ENCODE results near the gene PCYT2. TPM values are rescaled to one million over a fixed set of nuclear protein-coding genes. Genes with fewer than 3 reads are reported as not detected.

PCYT2 gene
- total and polyA plus RNA-seq, 9 of the 15 experiments (the other 6 are each of a cell fraction or from before 2014, with no cell fraction given), result 0.92 to 134 (median 82.5) TPM

GRCh38 chr17:81890447-81891302 is 20.5 kb downstream of the PCYT2 start (continued):
- TF ChIP-seq CBX8 (IDR thresholded peaks at IDR 0.05; ENCODE audit: borderline replicate concordance, extremely low read depth, low read depth, low read length, poor library complexity, severe bottlenecking) (no peak), E4F1 (CRISPR knock-in tag; IDR thresholded peaks at IDR 0.05; ENCODE audit: borderline replicate concordance) (no peak), C11orf30 (IDR thresholded peaks at IDR 0.05; ENCODE audit: low read depth) (no peak), YY1 (IDR thresholded peaks at IDR 0.05; ENCODE audit: borderline replicate concordance in 1 of 3, control insufficient read depth in 1 of 3, extremely low read depth in 1 of 3, insufficient read depth in 3 of 3, insufficient read length in 1 of 3, insufficient replicate concordance in 2 of 3, low read depth in 1 of 3, low read length in 2 of 3) (no peak), ETS2 (tag; IDR thresholded peaks at IDR 0.05; ENCODE audit: borderline replicate concordance, poor library complexity, severe bottlenecking) (no peak), ZNF592 (IDR thresholded peaks at IDR 0.05) (no peak), BHLHE40 (IDR thresholded peaks at IDR 0.05; ENCODE audit: low read length) (no peak), GTF2E2 (tag; IDR thresholded peaks at IDR 0.05) (no peak), ZFP30 (CRISPR knock-in tag; IDR thresholded peaks at IDR 0.05; ENCODE audit: borderline replicate concordance) (no peak), CHD4 (IDR thresholded peaks at IDR 0.05; ENCODE audit: insufficient read depth, insufficient replicate concordance, low read depth, low read length, poor library complexity, severe bottlenecking) (no peak), TRIM28 (IDR thresholded peaks at IDR 0.05) (no peak), GMEB1 (CRISPR knock-in tag; IDR thresholded peaks at IDR 0.05) (no peak), ZNF174 (CRISPR knock-in tag; IDR thresholded peaks at IDR 0.05) (no peak), KDM2B (CRISPR knock-in tag; IDR thresholded peaks at IDR 0.05) (no peak), ZSCAN32 (CRISPR knock-in tag; IDR thresholded peaks at IDR 0.05) (no peak)
